HFFc6 (cell line): Measurements from ENCODE around the gene SLC5A6. TPM values are rescaled to one million over a fixed set of nuclear protein-coding genes. Genes with fewer than 3 reads are reported as not detected.

Experiments
- DNase-seq: peaks from one replicate; pipeline ENCODE4 v3.0.0-alpha.2; 2018
- H3K27ac Mint-ChIP-seq: 2 replicates; pipeline ENCODE4 v1.8.0; 2020; ENCODE audit warnings: mild to moderate bottlenecking, mixed read lengths
- H3K27me3 Mint-ChIP-seq: 2 replicates; pipeline ENCODE4 v1.8.0; 2021; ENCODE audit warnings: mild to moderate bottlenecking, moderate library complexity, mixed read lengths; ENCODE audit not compliant: insufficient read depth
- H3K36me3 Mint-ChIP-seq: 2 replicates; pipeline ENCODE4 v1.8.0; 2021; ENCODE audit warnings: low read depth, mixed read lengths
- H3K4me1 Mint-ChIP-seq: 2 replicates; pipeline ENCODE4 v1.8.0; 2020; ENCODE audit warnings: low read depth, mixed read lengths
- H3K4me3 Mint-ChIP-seq: 2 replicates; pipeline ENCODE4 v1.8.0; 2020; ENCODE audit warnings: mild to moderate bottlenecking, moderate library complexity, mixed read lengths
- H3K9me3 Mint-ChIP-seq: 2 replicates; pipeline ENCODE4 v1.8.0; 2020; ENCODE audit warnings: mild to moderate bottlenecking, mixed read lengths
- long read RNA-seq: library from polyadenylated mRNA; unstranded; transcript quantifications from one replicate; pipeline ENCODE4 v2.0.0, GENCODE V29; 2019
- total RNA-seq, 6 experiments: library from RNA; stranded (reverse); fragmentation: NEBNext Ultra II Directional; extraction: Animal tissue kit (Norgen Biotek cat#: 25700); gene quantifications; 2 replicates in 1 of 6; 3 replicates in 5 of 6; pipeline ENCODE4 v1.2.3, GENCODE V29; 2021
- TF ChIP-seq, protein P1 (sequence below): fragments of 200-600 bp; sonication (generic); IDR thresholded peaks from 2 replicates; pipeline ENCODE4 v1.5.0; 2021; ENCODE audit warnings: antibody characterized with exemption, mild to moderate bottlenecking

Gene SLC5A6
- 10 to 100 TPM; 23.6 to 32.6 (median 25.5) TPM for total RNA-seq
- long read RNA-seq, transcript SLC5A6-201 (17 exons, 3,231 nt) = major isoform, 11 of 34 reads
- long read RNA-seq, partial matches to known transcripts = 3 of 34 reads
- long read RNA-seq, other reads (novel, unspliced or antisense) = 20 of 34 reads

DNA sequence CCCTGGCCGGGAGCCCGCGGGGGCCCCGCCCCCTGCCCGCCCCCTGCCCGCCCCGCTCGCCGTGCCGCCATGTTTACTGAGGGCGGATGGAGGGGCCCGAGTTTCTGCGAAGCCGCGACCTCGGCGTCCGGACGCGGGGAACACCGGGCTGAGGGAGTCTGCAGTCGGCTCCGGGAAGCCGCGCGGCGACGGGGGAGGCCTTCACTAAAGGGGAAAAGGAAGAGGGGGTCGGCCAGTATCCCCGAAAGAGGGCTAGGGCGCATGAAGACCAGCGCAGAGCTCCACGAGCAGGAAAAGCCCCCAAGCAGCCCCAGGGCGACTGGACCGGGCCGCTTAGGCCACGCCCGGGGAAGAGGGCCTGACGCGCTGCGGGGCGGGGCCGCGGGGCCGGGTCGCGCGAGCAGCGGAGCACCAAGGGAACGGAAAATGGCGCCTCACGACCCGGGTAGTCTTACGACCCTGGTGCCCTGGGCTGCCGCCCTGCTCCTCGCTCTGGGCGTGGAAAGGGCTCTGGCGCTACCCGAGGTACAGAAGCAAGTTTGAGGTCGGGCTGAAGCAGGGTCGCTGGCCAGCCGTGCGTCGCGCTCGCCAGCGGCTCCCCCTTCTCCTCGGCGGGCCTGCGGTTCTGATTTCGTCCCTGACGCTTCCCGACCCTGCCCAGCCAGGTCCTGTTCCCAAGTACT lies at the start of gene SLC5A6, which contains the start of gene ATRAID:
Gene SLC5A6 (minus strand): TSS at position 326 of the 683 bp plus-strand sequence. CDS start 4,618 bp downstream, outside the sequence.
Gene ATRAID (plus strand): TSS at position 99 of the 683 bp plus-strand sequence. CDS start 328 bp downstream, at position 427.
- peaks cover 8% of the 10 kb centered on the region for H3K27me3 Mint-ChIP-seq
- H3K36me3 Mint-ChIP-seq = peaks cover 38% of the 10 kb centered on the region
- peak; percentile 71 for DNase-seq
- TF ChIP-seq, protein P1, sequence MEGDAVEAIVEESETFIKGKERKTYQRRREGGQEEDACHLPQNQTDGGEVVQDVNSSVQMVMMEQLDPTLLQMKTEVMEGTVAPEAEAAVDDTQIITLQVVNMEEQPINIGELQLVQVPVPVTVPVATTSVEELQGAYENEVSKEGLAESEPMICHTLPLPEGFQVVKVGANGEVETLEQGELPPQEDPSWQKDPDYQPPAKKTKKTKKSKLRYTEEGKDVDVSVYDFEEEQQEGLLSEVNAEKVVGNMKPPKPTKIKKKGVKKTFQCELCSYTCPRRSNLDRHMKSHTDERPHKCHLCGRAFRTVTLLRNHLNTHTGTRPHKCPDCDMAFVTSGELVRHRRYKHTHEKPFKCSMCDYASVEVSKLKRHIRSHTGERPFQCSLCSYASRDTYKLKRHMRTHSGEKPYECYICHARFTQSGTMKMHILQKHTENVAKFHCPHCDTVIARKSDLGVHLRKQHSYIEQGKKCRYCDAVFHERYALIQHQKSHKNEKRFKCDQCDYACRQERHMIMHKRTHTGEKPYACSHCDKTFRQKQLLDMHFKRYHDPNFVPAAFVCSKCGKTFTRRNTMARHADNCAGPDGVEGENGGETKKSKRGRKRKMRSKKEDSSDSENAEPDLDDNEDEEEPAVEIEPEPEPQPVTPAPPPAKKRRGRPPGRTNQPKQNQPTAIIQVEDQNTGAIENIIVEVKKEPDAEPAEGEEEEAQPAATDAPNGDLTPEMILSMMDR = no peak
- peak within 1 kb of the TSS; percentile 97 for H3K4me3 Mint-ChIP-seq
- H3K4me1 Mint-ChIP-seq = peaks cover 51% of the 10 kb centered on the region
- peak within 1 kb of the TSS; percentile 99 for H3K27ac Mint-ChIP-seq
- H3K9me3 Mint-ChIP-seq = no peaks in the 10 kb centered on the region

DNA sequence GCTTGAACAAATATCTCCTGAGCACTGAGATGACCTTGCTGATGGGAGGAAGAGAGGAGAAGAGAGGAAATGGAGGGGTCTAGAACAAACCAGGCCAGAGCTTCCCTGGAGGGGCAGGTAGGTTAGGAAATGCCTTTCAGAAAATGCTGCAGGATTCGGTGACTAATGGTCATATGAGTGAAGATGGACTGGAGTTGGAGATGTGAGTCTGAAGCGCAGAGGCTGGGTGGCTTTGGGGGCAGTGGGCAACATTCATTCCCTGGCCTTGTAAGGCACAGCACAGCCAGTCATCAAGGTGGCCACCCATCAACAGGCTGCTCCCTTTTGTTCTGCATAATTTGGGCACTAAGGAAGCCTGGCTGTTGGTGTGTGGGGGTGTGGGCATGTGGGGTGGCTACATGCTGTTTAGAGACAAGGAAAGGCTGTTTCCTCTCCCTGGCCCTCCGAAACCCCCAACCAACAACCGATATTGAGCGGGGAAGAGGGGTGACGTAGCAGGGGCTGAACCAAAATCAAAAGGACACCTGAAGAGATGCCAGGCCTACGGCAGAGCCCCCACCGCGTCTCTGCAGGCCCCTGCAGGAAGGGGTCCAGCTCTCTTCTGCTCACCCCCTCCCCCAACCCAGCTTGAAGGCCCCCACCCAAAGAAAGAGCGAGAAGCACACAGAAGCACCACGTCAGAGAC lies 49.3 kb upstream of the SLC5A6 start:
- H3K4me3 Mint-ChIP-seq = no peak overlapping the region
- TF ChIP-seq, protein P1 = no peak
- no peaks in the 10 kb centered on the region for H3K9me3 Mint-ChIP-seq
- H3K4me1 Mint-ChIP-seq = peaks cover 14% of the 10 kb centered on the region
- DNase-seq = no peak
- H3K36me3 Mint-ChIP-seq = no peaks in the 10 kb centered on the region
- peaks cover 57% of the 10 kb centered on the region for H3K27me3 Mint-ChIP-seq
- H3K27ac Mint-ChIP-seq = no peak overlapping the region

- no peaks in the 10 kb centered on the region for H3K36me3 Mint-ChIP-seq
- TF ChIP-seq, protein P1 = no peak
- no peaks in the 10 kb centered on the region for H3K9me3 Mint-ChIP-seq
- H3K27me3 Mint-ChIP-seq = peaks cover 48% of the 10 kb centered on the region
- no peak for DNase-seq
- H3K27ac Mint-ChIP-seq = no peak overlapping the region
- H3K4me1 Mint-ChIP-seq = peaks cover 20% of the 10 kb centered on the region
- no peak overlapping the region for H3K4me3 Mint-ChIP-seq
Observed at GRCh38 chr2:27258051-27258450, 46.0 kb upstream of the SLC5A6 start.

DNA sequence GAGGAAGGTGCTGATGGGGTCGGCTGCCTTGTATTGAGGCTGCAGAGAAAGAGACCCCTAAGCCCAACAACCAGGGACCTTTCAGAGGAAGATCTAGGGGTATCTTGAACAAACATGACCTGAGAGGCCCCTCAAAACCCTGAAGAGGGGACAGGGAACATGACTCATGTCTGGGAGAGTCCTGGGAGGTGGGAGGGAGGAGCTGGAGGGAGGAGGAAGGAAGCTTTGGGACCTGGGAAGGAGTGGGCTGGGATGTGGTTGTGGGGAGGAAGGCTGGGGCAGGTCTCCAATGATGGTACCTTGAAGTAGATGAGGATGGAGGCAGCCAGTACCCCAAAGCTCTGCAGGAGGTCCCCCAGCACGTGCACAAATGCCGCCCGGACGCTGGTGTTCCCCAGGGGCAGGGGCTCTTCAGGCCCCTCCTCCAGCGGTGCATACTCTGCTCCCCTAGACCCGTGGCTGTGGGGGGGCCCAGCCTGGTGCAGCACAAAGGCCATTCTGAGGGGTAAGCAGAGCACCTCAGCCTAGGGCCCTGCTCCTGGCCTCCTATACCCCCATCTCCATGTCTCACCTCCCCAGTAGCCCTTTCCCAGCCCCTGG lies 44.9 kb upstream of the SLC5A6 start:
- TF ChIP-seq, protein P1 = no peak
- H3K4me1 Mint-ChIP-seq = peaks cover 20% of the 10 kb centered on the region
- DNase-seq = no peak
- peaks cover 51% of the 10 kb centered on the region for H3K27me3 Mint-ChIP-seq
- H3K4me3 Mint-ChIP-seq = no peak overlapping the region
- no peaks in the 10 kb centered on the region for H3K36me3 Mint-ChIP-seq
- H3K27ac Mint-ChIP-seq = no peak overlapping the region
- H3K9me3 Mint-ChIP-seq = no peaks in the 10 kb centered on the region

- no peak overlapping the region for H3K4me3 Mint-ChIP-seq
- TF ChIP-seq, protein P1 = no peak
- H3K27me3 Mint-ChIP-seq = peaks cover 39% of the 10 kb centered on the region
- no peak overlapping the region for H3K27ac Mint-ChIP-seq
- DNase-seq = peak; percentile 44
- no peaks in the 10 kb centered on the region for H3K36me3 Mint-ChIP-seq
- peaks cover 20% of the 10 kb centered on the region for H3K4me1 Mint-ChIP-seq
- H3K9me3 Mint-ChIP-seq = no peaks in the 10 kb centered on the region
Observed at GRCh38 chr2:27255660-27256059, 43.6 kb upstream of the SLC5A6 start.
